Left renal cortex interstitium (tissue), 4 donors: ENCODE measurements around the gene PDE11A. TPM values are rescaled to one million over a fixed set of nuclear protein-coding genes. Genes with fewer than 3 reads are reported as not detected.

ENCODE experiments used
- DNase-seq, 4 donors: peaks; one replicate each; pipeline ENCODE4 v3.0.0-alpha.2; 2013; ENCODE audit warnings: low read depth in 4 of 4, low spot score in 2 of 4, missing footprints in 1 of 4
- polyA plus RNA-seq, 4 donors: library from polyadenylated mRNA; unstranded; fragments of 120-200 nt; gene quantifications; one replicate each; pipeline ENCODE4 v1.2.1, GENCODE V29; 2013; ENCODE audit not compliant: insufficient read length in 4 of 4

PDE11A gene
- polyA plus RNA-seq, 4 donors = 4.6 to 8.1 (median 7.4) TPM

DNA sequence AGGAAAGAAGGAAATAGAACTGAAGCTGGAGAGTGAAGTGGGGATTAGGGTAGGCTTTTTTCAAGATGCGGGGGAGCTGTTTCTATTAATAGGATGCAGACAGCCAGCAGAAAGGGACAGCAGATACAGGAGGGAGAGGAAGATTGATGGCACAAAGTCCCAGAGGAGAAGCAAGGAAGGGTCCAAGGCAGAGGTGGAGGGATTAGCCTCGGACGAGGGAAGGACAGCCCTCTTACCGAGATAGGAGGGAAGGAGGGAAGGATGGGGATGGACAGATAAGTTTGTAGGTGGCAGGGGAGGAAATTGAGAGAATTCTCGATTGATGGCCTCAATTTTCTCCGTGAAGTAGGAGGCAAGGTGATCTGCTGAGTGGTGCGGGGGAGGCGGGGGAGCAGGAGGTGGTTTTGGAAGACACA, 362.6 kb downstream of the PDE11A start:
- no peak for DNase-seq

GRCh38 chr2:177708660-177709444, 363.7 kb downstream of the PDE11A start:
- no peak for DNase-seq

DNA sequence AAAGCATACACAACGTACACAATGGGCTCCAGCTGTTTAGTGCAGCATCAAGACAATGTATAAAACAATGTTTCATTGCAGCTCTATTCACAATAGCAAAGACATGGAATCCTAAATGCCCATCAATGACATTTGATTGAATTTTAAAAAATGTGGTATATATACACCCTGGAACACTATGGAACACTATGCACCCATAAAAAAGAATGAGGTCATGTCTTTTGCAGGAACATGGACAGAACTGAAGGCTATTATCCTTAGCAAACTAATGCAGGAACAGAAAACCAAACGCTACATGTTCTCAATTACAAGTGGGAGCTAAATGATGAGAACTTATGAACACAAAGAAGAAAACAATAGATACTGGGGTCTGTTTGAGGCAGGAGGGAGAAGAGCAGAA, 364.5 kb downstream of the PDE11A start:
- DNase-seq = no peak

DNA sequence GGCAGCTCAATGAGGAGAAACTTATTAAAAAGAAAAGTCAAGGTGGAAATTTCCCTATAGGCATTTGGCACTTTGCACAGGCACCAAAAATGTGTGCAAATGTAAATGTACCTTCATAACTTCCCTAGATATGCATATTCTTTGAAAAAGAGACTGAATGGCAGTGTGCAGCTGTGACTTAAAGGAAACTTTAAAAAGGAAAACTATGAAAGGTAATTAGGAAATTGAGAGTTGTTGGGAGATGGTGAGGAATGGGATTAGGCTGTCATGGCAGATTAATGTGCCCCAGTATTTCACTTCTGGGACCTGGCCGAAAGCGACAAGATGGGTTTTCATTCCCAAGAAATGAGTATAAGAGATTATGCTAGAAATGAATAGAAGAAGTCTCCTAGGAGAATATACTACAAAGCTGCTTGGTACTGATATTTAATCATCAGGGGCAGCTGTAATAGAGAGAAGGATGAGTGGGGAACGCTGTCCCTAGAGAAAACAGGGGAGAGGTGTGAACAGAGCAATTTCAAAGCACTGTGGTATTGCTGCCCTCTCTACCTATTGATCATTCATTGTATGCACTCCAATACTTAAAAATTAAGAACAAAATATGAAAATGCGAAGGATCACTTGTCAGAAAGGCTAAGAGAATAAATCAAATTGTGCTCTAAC, 366.9 kb downstream of the PDE11A start:
- DNase-seq = no peak

DNA sequence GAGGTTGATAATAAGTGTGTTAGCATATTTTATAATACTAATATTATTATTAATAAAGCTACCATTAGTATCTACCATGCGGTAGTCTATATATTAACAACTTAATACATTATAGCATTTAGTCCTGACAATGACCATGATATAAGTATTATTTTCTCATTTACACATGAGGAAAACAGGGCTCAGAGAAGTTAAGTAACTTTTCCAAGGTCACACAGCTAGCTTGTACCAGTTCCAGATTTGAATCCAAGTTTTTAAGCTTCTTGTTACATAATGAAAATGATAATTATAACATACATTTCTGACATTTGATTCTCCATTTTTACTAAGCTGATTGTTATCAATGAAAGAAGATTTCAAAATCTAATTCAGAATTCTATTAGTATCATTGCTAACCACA, 369.4 kb downstream of the PDE11A start:
- no peak for DNase-seq

GRCh38 chr2:177698281-177698680, 374.3 kb downstream of the PDE11A start:
- no peak for DNase-seq

GRCh38 chr2:177694348-177694747, 378.2 kb downstream of the PDE11A start:
- no peak for DNase-seq

- no peak for DNase-seq
Observed at GRCh38 chr2:177693658-177694339, 378.8 kb downstream of the PDE11A start.

- DNase-seq = no peak
Observed at GRCh38 chr2:177692783-177693269, 379.8 kb downstream of the PDE11A start.

- no peak for DNase-seq
Observed at GRCh38 chr2:177692042-177692782, 380.4 kb downstream of the PDE11A start.

DNA sequence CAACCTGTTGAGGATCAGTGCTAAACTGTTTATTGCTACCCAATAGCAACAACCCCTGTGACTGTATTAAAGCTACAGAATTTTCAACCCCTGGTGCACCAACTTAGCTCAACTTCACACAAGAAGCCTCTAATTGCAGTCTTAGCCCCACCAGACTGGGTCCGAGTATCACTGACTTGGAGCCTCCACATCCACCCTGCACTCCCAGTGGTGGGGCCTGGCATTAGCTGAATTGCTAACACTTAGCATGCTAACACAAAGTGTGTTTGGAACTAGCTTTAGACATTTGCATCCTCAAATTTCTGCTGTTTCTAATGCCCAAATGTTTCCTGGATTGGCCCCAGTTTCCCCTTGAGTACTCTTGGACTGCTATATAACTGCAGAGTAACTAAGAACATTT, 381.4 kb downstream of the PDE11A start:
- DNase-seq = no peak

GRCh38 chr2:177689623-177690022, 383.0 kb downstream of the PDE11A start:
- DNase-seq = no peak

DNA sequence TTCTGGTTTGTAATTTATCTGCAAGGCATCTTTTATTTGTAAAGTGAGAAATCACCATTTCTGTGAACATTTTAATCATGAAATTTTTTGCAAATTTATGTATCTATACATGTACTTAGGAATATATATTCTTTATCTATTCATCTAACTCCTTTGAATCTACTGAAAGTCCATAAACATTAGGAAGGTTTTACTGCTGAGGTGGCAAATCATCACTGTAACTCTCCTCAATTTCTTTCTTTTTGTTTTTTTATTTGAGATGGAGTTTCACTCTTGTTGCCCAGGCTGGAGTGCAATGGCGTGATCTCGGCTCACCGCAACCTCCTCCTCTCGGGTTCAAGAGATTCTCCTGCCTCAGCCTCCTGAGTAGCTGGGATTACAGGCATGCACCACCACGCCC, 383.7 kb downstream of the PDE11A start:
- no peak for DNase-seq

- no peak for DNase-seq
Observed at GRCh38 chr2:177683661-177684069, 388.9 kb downstream of the PDE11A start.

DNA sequence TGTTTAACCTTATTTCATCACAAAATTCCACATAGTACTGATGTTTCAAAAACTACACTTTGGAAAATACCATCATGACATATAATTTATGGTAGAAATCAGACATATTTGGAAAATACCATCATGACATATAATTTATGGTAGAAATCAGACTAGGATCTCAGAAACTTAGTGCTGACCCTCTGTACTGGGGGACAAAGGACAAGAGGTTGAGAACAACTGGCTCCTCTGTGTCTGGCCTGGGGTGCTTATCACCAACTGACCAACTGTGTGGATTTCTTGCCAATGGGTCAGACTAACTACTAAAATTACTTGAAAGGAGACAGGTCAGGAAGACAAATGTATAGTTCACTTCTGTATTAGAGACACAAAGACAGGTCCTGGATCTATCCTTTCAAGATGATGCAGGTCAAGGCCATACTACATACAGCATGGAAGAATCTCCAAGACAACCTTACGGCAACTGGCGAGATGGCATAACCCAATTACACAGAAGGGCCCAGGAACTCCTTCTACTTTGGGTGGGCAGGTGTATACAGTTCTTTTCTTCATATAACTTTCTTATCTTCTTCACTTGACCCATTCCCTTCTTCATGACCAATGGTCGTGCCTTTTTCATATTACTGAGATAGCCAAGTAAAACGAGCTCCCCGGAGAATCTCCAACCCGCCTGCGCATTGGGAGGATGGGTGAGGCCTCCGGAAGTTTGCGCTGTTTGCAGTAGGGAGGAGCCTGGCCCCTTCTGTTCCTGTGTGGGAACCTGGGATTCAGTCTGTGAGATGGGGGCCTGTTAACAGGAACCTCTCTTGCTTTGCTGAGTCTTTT, 389.5 kb downstream of the PDE11A start:
- DNase-seq = no peak

- DNase-seq = no peak
Observed at GRCh38 chr2:177682006-177682405, 390.6 kb downstream of the PDE11A start.

DNA sequence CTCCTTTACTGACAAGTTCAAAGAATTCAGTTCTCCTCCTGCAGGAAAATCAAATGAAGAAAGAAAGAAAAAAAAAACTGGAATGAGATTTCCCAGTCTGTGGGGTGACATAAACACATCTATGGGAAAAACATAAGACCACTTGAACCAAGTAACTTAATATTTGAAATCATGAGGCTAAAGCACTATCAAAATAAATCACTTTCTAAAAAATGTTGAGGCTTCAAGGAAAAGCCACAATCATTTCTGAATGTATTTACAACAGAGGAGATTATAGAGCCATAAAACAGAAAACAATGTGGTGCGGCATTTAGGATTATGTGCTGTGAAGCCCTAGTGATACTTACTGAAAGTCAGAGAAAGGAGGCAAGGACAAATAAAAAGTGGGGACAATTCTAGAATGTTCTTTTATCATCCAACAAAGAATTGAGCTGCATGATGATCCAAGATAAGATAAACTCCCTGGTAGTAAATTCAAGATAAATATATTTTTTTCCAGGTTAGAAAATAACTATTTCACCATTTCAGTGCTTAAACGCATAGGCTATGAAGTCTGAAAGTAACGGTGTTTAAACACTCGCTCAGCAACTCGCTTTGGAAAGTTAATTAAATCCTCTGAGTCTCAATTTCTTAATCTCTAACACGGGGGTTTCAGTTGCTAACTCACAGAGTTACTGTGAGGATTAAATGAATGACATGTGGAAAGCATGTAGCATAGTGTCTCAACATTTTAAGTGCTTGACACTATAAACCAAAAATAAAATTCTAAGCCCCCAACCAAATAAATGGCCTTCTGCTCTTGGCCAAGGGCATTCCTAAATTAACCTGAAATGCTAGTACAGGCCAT, 391.5 kb downstream of the PDE11A start:
- no peak for DNase-seq

- DNase-seq = no peak
Observed at GRCh38 chr2:177679611-177680605, 392.7 kb downstream of the PDE11A start.
